Stimulated activated CD4-positive, alpha-beta T cell treated with anti-CD3 and anti-CD28 coated beads, TNF-alpha, amount 100 ng/mL, for 24 hours (primary cell): ENCODE data around the gene SNX22.
"Not testable (repeated sequence)": the region's sequence is repeated elsewhere in the genome, so short reads cannot be mapped to it uniquely, and the experiment has no call there.

Source experiments
- DNase-seq, 3 experiments: peaks; one replicate each; pipeline ENCODE4 v3.0.0-alpha.2; 2020; ENCODE audit warnings: low read depth in 3 of 3

SNX22 gene

DNA sequence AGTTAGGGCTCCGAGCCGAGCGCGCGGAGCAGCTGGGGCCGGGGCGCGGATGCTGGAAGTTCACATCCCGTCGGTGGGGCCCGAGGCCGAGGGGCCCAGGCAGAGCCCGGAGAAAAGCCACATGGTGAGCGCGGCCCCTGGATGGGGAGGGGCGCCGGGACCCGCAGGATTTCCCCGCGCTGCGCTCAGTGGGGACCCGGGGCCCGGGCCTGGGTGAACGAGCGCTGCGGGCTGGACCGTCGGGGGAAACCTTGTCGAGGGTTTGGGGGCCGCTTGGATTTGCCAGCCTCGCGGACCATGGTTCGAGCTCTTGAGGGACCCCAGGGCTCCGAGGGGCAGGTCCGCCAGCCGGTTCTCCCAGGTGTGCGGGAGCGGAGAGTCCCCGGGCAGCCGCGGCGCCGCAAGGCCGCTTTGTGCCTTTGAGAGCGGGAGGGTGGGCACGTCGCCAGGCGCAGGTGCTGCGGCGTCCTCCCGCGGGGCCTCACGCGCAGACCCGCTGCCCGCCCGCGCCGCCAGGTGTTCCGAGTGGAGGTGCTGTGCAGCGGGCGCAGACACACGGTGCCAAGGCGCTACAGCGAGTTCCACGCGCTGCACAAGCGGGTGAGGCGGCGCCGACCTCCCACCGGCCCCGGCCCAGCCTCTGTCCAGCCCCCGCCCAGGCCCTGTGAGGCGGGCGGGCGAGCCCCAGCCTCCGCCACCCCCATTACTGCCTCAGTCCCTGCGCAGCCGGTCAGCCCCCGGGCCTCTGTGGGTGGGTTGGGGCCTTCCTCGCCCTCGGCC, at the start of gene SNX22:
Gene SNX22, plus strand, starts transcription at position 5 of the 780 bp plus-strand sequence. Its CDS starts 45 bp downstream, at position 50.
- DNase-seq: no peak

DNA sequence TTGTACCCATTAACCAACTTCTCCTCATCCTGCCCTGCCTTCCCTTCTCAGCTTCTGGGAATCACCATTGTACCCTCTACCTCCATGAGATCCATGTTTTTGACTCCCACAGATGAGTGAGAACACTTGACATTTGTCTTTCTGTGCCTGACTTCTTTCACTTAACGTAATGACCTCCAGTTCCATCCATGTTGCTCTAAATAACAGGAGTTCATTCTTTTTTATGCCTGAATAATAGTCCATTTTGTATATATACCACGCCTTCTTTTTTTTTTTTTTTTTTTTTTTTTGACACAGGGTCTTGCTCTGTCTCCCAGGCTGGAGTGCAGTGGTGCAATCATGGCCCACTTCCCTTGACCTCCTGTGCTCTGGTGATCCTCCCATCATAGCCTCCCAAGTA, 49.0 kb upstream of the SNX22 start:
- DNase-seq: no peak

DNA sequence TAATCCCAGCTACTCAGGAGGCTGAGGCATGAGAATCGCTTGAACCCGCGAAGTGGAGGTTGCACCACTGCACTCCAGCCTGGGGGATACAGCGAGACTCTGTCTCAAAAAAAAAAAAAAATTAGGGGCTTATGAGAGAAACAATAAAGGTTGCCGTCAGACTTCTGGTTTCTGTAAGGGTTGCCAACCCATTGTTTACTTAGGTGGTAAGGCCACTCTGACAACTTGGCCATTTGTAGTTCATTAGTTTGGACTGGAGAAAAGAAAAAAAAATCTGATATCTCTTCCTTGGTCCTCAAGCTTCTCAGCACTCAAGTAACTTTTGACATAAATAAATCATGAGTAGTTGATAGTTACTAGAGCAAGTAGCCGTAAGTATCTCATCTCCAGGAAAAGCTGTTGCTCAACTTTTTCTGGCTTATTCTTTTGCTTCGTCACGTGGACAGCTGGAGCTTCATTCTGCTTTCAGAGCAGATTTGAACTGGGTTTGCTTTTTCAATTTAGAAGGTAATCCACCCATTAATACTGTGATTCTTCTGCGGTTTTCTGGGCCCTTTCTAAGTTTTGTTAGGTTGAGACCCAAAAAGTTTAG, 46.3 kb upstream of the SNX22 start:
- DNase-seq: no peak

DNA sequence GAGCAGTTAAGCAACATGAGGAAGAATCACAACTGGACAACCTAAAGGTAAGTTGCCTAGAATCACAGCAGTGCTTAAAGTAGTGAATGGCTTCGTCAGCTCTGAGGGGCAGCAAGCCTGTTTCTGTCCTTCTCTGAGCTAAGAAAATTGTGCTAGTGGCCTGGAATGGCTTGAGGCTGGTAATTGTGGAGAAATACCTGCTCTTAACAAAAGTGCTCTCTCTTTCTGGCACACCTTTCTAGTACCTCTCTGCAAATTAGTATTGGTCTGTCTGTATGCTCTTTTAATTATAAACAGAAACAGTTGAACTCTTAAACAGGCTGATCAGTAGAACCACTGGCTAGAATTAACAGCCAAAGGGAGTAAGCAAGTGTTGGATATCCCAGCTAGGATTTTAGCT, 44.2 kb upstream of the SNX22 start:
- no peak for DNase-seq

DNA sequence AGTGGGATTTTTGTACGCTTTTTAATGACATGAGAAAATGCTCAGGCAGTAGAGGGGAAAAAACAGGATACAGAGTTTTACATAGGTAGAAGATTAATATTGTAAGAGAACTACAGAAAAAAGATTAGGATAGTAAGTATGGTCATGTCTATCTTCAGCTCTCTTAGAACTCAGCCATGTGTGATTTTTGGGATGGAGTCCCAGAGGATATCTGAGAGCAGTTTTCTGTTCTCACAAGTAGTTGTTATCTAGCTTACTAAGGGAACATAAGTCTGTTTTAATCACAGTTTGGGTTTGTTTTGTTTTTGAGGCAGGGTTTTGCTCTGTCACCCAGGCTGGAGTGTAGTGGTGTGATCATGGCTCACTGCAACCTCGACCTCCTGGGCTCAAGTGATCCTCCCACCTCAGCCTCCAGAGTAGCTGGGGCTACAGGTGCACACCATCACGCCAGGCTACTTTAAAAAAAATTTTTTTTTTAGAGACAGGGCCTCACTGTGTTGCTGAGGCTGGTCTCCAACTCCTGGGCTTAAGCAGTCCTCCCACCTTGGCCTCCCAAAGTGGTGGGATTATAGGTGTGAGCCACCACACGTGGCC, 41.3 kb upstream of the SNX22 start:
- DNase-seq: not testable (repeated sequence)

DNA sequence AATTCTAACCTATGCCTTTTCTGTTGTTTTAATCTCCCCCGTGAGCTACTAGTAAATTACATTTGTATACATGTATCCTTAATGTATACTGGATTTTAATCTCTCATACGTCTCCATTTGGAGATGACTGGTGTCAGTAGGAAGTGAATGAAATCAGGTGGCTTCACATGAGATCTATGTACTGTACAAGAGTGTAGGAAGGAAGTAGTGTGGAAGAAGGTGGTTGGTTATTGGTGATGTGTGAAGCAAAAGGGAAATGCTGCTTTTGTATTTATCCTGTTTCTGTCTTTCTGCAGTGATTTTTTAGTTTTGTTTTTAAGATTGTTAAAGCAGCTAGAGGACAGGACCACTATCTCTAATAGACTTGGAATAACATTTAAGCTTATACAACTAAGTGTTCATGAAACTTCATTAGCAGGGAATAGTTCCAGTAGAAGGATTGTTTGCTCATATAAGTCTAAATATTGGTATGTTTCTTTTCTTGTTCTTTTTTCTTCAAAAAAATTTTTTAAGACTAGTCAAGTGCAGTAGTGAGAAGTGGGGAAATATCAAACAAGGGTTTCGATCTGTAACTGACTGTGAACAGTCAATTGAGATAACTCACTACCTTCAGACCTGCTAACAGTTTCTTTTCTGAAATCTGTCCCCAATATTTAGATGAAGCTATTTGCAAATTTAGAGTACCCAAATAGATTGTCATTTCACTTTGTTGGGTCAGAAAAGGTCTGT, 40.4 kb upstream of the SNX22 start:
- DNase-seq: no peak

DNA sequence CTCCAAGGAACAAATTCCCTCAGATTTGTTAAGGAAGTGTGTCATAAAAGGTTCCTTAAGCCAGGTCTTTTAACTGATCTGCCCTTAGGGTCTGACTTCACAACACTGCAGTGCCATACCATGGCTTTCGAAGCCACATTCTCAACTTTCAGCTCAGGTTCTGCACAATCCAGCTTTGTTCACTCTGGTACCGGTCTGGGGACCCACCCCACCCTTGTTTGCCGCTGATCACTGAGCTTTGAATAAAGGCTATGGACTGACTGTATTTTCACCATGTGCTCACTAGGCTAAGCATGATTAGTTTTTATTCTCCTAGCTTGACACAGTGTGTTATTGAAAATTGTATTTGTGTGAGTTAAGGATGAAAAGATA, 39.9 kb upstream of the SNX22 start:
- no peak for DNase-seq

DNA sequence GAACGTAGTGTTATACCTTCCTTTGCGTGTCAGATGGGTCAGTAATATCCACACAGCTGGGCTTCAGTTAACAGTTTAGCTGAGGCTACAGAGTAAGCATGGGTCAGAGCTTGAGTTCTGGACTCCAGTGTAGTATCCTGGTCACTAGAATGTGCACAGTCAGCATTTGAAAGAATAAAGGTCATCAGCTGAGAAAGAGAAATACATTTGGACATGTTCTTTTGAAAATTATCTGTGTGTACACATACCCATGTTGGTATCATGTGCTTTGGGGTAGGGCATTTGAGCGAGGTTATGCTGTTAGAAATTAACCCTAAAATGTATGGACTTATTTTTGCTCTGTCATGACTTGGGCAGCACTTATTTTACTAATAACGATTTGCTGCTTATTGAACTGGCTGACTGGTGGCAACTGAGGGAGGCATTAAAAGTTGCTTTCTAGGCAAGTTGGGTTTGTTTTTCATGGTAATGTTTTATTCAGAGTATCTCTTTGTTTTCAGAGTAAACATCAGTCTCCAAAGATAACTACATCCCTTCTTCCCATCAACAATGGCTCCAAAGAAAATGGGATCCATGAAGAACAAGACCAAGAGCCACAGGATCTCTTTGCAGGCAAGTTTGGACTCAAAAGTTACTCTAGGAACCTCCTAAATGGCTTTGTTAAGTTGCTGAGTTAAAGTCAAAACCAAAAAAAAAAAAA, 39.3 kb upstream of the SNX22 start:
- no peak for DNase-seq

DNA sequence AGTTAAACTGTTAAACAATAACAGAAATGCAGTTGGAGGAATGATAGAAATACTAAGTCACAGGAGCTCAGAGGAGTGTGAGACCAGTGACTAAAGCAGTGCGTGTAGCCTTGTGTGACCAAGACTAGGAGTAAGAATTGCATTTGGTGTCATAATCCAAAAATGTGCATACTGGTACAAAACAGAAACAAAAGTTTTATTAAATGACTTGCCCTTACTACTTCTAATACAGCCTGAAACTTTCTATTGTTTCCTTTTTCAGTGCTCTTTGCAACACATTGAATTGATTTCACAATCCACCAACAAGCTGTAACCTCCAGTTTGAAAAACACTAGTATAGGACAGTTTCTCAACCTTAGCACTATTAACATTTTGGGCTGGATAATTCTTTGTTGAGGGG, 38.6 kb upstream of the SNX22 start:
- no peak for DNase-seq

DNA sequence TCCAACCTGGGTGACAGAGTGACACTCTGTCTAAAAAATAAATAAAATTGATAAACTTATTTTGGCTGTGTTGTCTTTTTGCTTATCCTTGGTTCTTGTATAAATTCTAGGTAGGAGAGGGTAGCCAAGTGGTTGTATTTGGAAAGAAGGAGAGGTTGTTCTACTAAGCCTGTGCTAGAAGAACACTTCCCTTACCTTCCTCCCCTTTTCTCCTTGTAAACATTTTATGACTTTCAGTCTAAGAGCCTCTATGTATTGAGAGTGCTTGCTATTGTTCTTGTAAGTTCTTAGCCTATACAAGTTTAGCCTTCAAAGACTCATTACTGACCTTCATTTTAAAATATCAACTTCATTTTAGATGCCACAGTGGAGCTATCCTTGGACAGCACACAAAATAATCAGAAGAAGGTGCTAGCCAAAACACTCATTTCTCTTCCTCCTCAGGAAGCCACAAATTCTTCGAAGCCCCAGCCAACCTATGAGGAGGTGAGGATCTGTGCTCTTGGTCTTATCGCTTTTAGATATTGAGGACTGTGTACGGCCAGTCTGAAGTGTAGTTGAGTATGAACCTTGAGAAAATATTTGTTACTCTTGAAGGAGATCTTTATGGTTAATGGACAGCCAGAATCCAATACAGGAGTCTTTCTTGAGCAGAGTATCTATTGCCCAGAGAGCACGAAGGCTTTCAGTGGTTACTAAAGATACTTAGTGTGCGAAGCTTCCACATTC, 33.6 kb upstream of the SNX22 start:
- DNase-seq: no peak

DNA sequence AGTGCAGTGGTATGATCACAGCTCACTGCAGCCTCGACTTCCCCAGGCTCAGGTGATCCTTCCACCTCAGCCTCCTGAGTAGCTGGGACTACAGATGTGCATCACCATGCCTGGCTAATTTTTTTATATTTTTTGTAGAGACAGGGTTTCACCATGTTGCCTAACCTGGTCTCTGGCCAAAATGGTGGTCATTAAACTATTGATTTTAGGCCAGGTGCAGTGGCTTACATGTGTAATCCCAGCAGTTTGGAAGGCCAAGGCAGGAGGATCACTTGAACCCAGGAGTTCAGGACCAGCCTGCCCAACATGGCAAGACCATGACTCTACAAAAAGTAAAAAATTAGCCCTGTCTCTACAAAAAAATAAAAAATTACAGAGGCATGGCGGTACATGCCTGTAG, 31.2 kb upstream of the SNX22 start:
- not testable (repeated sequence) for DNase-seq

DNA sequence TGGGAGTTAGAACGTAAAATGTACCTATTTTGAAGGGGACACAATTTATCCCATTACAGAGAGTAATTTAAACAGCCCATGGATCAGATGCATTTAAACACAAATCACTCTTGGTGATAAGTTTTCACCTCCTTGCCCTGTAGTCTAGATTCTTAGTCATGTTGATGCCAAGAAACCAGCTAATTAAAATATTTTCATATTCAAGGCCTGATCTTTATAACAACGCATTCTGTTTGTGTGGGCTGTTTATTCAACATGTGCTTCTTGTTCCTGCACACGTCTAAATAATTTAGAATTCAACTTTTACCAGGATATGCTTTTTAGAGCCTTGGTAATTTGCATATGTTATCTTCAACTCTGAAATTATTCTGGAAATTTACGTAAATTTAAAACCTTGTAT, 29.9 kb upstream of the SNX22 start:
- DNase-seq: no peak

DNA sequence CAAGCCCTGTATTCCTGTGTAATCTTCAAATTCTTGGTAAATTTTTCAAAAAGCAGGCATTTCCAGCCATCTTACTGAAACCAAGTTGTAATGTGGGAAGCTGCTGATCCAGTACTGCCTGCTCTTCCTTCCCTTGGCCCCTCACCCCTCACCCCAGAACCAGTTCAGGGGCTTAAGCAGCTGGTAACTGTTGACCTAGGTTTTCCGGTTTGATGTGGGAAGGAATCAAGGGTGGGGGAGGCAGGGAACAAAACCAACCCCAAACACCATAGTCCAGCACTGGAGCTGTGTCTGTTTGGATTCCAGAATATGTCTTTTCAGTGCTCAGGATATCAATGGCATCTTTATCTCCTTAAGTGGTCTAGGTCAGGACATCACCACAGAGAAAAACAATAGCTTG, 29.1 kb upstream of the SNX22 start:
- DNase-seq: no peak

DNA sequence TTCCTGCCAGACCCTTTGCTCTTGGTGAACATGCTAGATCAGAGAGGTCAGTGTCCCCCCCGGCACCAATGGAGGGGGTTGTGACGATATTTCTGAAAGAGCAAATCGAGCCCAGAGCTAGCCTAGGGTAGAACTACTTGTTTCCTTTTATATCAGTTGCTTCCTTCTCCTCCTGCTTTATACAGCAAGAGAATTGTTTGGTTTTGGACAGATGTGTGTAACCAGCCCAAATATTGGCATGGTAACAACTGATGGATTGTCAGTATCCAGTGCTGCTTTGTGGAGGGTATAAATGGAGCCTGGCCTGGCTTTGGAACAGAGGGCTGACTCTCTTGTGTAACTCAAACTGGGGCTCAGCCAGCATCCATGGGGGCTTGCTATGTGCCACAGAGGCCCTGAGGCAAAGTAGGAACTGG, 28.6 kb upstream of the SNX22 start:
- no peak for DNase-seq

DNA sequence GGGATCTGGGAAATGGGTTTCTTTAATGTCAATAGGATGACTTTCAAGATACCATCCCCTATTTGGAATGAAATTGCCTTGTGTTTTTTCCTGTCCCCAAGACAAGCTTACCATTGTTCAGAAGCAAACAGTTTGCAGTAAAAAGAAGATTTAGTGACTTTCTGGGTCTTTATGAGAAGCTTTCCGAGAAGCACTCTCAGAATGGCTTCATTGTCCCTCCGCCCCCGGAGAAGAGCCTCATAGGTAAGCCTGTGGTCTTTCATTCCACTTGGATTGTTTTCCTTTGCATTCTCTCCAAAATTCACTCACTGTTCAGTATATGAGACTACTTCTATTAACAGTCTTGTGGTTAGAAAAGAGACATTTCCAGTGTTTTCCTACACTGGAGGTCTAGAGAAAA, 25.6 kb upstream of the SNX22 start:
- DNase-seq: no peak

DNA sequence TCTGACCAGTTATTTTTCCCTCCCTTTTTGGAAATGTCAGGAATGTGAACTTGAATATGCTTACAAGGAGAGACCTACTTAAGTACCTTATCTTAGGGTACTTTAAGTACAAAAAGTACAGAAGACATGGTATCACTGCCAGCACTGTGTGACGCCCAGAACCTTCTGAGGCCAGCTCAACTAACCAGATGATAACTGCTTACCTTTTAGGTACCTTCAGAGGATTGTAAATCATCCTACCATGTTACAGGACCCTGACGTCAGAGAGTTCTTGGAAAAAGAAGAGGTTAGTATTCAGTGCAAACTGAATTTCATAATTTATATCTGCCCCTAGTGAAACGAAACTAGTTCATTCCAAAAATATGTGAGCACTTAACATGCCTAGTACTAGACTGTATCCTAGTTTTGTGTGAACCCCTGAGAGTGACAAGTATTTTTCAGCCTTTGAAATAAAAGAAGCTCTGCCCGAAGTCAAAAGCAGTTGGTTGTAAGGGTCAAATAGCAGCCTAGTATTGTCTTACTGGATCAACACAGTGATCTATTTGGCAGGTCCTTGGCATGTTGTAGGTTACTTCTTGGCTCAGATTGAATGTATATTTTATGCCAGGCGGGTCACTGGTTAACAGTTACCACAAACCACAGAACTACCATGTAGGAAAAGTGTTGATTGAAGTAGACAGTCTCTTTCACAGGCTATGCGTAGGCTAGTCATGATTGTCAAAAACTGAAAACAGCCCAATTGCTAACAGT, 23.8 kb upstream of the SNX22 start:
- no peak for DNase-seq

DNA sequence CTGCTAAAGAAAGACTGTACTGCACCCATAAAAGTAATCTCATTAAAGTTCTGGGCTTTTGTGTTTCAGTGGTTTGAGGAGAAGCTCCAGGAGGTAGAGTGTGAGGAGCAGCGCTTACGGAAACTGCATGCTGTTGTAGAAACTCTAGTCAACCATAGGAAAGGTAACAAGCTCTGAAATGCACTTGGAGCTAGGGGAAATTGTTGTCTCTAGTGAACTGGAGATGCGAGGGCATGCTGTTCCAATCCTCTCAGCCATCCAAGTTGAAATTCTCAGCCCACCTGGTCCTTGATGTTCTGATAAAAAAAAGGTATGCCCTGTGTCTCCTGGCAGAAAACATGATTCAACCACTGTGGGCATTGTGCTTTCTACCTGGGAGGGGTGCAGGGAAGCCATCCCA, 21.4 kb upstream of the SNX22 start:
- DNase-seq: no peak

DNA sequence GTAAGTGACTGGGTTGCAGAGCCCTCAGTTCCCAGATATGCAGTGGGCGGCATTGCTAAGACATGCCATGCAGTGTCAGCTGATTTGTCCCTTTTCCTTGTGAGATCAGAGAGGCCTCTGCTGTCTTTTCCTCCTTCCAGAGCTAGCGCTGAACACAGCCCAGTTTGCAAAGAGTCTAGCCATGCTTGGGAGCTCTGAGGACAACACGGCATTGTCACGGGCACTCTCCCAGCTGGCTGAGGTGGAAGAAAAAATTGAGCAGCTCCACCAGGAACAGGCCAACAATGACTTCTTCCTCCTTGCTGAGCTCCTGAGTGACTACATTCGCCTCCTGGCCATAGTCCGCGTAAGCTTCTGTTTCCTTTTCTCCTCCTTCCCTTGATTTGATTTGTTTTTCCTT, 20.0 kb upstream of the SNX22 start:
- DNase-seq: no peak

DNA sequence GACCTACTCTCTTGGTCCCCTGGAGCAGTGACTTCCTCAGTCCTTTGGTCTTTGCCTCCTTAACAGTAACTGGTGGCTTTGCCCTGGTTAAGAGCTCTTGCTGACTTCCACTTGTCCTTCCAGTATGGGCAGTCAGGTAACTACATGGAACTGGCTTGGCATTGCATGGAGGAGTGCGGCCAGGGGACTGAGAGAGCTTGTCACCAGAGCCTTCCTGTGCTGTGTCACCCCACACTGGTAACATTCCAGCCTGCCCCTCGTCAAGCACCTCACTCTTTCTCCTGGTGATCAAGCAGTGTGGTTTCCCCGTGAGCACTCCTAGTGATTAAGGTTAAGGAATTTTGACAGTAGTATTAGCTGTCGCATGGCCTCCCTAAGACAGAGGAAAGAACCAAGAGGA, 19.3 kb upstream of the SNX22 start:
- DNase-seq: no peak

DNA sequence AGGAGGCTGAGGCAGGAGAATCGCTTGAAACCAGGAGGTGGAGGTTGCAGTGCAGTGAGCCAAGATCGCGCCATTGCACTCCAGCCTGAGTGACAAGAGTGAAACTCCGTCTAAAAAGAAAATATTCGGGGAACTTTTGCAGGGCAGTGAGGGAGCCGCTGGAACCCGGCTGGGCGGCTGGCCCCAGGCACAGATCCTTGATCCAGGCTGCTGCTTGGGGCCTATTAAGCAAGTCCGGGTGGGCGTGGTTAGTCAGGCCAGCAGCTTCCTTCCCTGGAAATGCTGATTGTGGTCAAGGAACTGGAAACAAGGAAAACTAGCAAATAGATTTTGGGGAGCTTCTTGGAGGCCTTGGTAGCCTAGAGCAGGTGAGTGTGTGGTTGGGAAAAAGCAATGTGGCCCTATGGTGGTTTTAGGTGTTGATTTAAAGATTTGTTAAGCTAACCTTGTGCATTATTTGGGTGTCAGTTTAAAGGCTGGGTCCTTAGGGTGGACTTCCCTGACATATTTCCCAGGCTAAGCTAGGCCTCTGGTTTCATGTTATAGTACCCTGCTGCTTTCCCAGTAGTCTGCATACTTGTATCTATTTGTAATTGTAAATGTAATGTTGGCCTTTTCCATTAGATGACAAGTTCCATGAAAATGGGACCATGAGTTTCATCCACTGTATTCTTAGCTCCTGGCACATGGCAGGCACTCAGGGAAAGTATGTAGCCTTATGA, 17.7 kb upstream of the SNX22 start:
- DNase-seq: no peak
